ENCODE measurements around the gene GALNT17. TPM values are rescaled to one million over a fixed set of nuclear protein-coding genes. Genes with fewer than 3 reads are reported as not detected.

The GALNT17 gene
- total RNA-seq, 1 donor from 2014 or later = 2.7 TPM

- Mint-ChIP-seq H3K27ac (no peak overlapping the region), H3K4me1 (no peaks in the 10 kb centered on the region), H3K36me3 (no peaks in the 10 kb centered on the region), H3K9me3 (peaks cover 20% of the 10 kb centered on the region), H3K4me3 (no peak overlapping the region), H3K27me3 (ENCODE audit: low read depth) (no peaks in the 10 kb centered on the region)
- DNase-seq (ENCODE audit: low spot score in 2 of 2, unreplicated experiment in 2 of 2) = no peak
- TF ChIP-seq, protein P1, sequence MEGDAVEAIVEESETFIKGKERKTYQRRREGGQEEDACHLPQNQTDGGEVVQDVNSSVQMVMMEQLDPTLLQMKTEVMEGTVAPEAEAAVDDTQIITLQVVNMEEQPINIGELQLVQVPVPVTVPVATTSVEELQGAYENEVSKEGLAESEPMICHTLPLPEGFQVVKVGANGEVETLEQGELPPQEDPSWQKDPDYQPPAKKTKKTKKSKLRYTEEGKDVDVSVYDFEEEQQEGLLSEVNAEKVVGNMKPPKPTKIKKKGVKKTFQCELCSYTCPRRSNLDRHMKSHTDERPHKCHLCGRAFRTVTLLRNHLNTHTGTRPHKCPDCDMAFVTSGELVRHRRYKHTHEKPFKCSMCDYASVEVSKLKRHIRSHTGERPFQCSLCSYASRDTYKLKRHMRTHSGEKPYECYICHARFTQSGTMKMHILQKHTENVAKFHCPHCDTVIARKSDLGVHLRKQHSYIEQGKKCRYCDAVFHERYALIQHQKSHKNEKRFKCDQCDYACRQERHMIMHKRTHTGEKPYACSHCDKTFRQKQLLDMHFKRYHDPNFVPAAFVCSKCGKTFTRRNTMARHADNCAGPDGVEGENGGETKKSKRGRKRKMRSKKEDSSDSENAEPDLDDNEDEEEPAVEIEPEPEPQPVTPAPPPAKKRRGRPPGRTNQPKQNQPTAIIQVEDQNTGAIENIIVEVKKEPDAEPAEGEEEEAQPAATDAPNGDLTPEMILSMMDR (IDR thresholded peaks at IDR 0.05; ENCODE audit: unreplicated experiment) = no peak
Measured at GRCh38 chr7:71470326-71470725, 338.4 kb downstream of the GALNT17 start.

DNA sequence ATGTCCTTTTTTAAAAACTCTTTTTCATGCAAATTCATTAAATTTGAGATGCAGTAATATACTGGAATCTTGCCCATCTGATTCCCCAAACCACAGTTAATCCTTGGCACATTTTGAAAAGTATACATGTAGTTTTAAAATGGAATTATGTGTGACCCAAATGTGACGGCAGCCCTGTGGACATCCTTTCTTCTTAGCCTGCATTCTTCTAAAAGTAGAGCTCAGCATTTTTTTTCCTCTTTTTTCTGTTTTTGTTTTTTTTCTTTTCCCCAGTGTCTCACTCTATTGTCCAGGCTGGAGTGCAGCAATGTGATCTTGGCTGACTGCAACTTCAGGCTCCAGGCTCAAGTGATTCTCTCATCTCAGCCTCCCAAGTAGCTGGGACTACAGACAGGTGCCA, 338.9 kb downstream of the GALNT17 start:
- Mint-ChIP-seq H3K27ac (no peak overlapping the region), H3K4me3 (no peak overlapping the region), H3K36me3 (no peaks in the 10 kb centered on the region), H3K9me3 (peaks cover 16% of the 10 kb centered on the region), H3K27me3 (ENCODE audit: low read depth) (no peaks in the 10 kb centered on the region), H3K4me1 (no peaks in the 10 kb centered on the region)
- TF ChIP-seq, protein P1 (IDR thresholded peaks at IDR 0.05; ENCODE audit: unreplicated experiment) = no peak
- DNase-seq (ENCODE audit: low spot score in 2 of 2, unreplicated experiment in 2 of 2) = no peak

- Mint-ChIP-seq H3K27ac (no peak overlapping the region), H3K4me3 (no peak overlapping the region), H3K36me3 (no peaks in the 10 kb centered on the region), H3K27me3 (ENCODE audit: low read depth) (no peaks in the 10 kb centered on the region), H3K4me1 (no peaks in the 10 kb centered on the region), H3K9me3 (peaks cover 11% of the 10 kb centered on the region)
- TF ChIP-seq, protein P1 (IDR thresholded peaks at IDR 0.05; ENCODE audit: unreplicated experiment) = no peak
- DNase-seq (ENCODE audit: low spot score in 2 of 2, unreplicated experiment in 2 of 2) = no peak
Measured at GRCh38 chr7:71472962-71473361, 341.0 kb downstream of the GALNT17 start.

DNA sequence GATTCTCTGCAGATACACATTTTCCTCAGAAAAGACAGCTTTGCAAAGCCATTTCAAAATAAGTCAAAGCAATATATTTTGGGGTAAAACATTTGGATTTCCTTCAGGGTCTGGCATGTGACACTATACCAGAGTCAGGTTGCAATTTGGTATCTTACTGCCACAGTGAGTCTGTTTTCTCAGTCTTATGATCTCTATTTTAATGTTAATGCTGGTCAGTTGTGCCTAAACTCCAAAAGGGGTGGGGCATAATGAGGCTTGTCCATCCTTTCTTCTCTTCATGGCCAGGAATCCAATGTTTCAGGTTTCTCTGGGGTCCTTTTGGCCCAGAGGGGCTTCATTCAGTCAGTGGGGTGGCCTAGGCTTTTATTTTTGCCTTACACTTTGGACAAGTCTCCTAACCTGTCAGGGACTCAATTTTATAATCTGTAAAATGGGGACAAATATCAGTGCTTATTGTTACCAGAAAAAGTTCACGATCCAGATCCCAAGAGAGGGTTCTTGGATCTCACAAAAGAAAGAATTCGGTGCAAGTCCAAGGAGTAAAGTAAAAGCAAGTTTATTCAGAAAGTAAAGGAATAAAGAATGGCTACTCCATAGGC, 341.5 kb downstream of the GALNT17 start:
- Mint-ChIP-seq H3K9me3 (peaks cover 11% of the 10 kb centered on the region), H3K4me1 (no peaks in the 10 kb centered on the region), H3K27me3 (ENCODE audit: low read depth) (no peaks in the 10 kb centered on the region), H3K27ac (no peak overlapping the region), H3K36me3 (no peaks in the 10 kb centered on the region), H3K4me3 (no peak overlapping the region)
- TF ChIP-seq, protein P1 (IDR thresholded peaks at IDR 0.05; ENCODE audit: unreplicated experiment) = no peak
- no peak for DNase-seq (ENCODE audit: low spot score in 2 of 2, unreplicated experiment in 2 of 2)

GRCh38 chr7:71477441-71477840, 345.5 kb downstream of the GALNT17 start:
- DNase-seq (ENCODE audit: low spot score in 2 of 2, unreplicated experiment in 2 of 2) = no peak
- no peak overlapping the region for H3K4me3 Mint-ChIP-seq
- TF ChIP-seq, protein P1 (IDR thresholded peaks at IDR 0.05; ENCODE audit: unreplicated experiment) = no peak
- H3K36me3 Mint-ChIP-seq = no peaks in the 10 kb centered on the region
- no peaks in the 10 kb centered on the region for H3K4me1 Mint-ChIP-seq
- H3K27me3 Mint-ChIP-seq (ENCODE audit: low read depth) = no peaks in the 10 kb centered on the region
- H3K9me3 Mint-ChIP-seq = peaks cover 11% of the 10 kb centered on the region
- H3K27ac Mint-ChIP-seq = no peak overlapping the region

DNA sequence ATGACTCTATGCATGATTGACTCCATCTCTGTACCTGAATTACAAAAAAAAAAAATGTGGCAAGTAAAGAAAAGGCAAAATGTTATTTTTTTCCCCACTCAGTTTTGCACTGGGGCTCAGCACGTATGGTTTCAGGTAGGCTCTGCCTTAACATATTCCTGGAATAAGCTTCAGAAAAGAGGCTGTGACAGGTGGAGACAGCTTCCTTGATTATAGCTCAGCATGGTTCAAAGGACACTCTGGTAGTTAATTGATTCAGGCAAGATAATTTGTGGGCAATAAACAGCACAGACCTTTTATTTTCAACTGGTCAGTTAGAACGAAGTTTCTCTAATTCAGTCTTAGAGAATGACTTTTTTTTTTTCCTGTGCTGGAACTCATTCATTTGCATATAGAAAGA, 347.3 kb downstream of the GALNT17 start:
- Mint-ChIP-seq H3K4me1 (no peaks in the 10 kb centered on the region), H3K4me3 (no peak overlapping the region), H3K9me3 (peaks cover 6% of the 10 kb centered on the region), H3K36me3 (no peaks in the 10 kb centered on the region), H3K27ac (no peak overlapping the region), H3K27me3 (ENCODE audit: low read depth) (no peaks in the 10 kb centered on the region)
- DNase-seq (ENCODE audit: low spot score in 2 of 2, unreplicated experiment in 2 of 2) = no peak
- TF ChIP-seq, protein P1 (IDR thresholded peaks at IDR 0.05; ENCODE audit: unreplicated experiment) = no peak
